ENCODE results near the gene TTLL1. TPM values are rescaled to one million over a fixed set of nuclear protein-coding genes. Genes with fewer than 3 reads are reported as not detected.

TTLL1 gene
- total and polyA plus RNA-seq, 4 donors = 0.50 to 2.2 (median 1.1) TPM

GRCh38 chr22:43135565-43135964 lies 46.4 kb upstream of the TTLL1 start:
- Histone ChIP-seq H3K27ac (ENCODE audit: low read depth in 1 of 2, low read length in 2 of 2) (no peak overlapping the region), H3K4me1 (ENCODE audit: control insufficient read depth in 4 of 4, insufficient read depth in 4 of 4, low read length in 3 of 4) (no peaks in the 10 kb centered on the region), H3K36me3 (ENCODE audit: control insufficient read depth in 4 of 4, insufficient read depth in 3 of 4, low read depth in 1 of 4, low read length in 3 of 4) (peaks cover 3 to 53% (median 10%) of the 10 kb centered on the region in 4 donors), H3K4me3 (ENCODE audit: low read depth in 1 of 3, low read length in 3 of 3) (no peak overlapping the region), H3K9ac (ENCODE audit: low read depth in 1 of 2, low read length in 2 of 2) (no peak overlapping the region), H3K27me3 (ENCODE audit: control insufficient read depth in 4 of 4, insufficient read depth in 4 of 4, low read length in 3 of 4) (no peaks in the 10 kb centered on the region), H3K9me3 (ENCODE audit: control insufficient read depth in 4 of 4, low read length in 3 of 4) (no peaks in the 10 kb centered on the region)
- DNase-seq (ENCODE audit: low spot score) = no peak
- TF ChIP-seq HNF4G (IDR thresholded peaks at IDR 0.05) = no peak
- TF ChIP-seq MAX (IDR thresholded peaks at IDR 0.05) = no peak
- no peak for TF ChIP-seq RAD21 (IDR thresholded peaks at IDR 0.05)
- no peak for TF ChIP-seq FOXA2 (IDR thresholded peaks at IDR 0.05)
- no peak for TF ChIP-seq REST (IDR thresholded peaks at IDR 0.05)
- TF ChIP-seq ZBTB33 (IDR thresholded peaks at IDR 0.05) = no peak
- 96% methylated on average over 5 of the region's 5 CpGs for WGBS

DNA sequence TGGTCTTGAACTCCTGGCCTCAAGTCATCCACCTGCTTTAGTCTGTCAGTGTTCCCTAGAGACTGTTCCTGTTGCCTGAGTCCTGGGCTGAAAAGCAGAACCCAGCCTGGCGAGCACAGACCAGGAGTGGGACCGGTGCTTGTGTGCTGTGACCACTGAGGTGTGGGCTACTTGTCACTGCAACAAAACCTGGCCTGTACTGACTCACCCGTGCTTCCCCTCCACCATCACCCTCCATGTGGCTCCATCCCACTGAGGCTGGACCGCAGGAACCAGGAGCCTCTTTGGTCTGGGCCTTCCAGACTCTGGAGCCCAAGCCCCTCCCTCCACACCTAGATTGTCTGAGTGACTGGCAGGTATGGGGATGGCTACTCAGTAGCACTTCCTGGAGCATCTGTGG lies 45.4 kb upstream of the TTLL1 start:
- Histone ChIP-seq H3K27ac (ENCODE audit: low read depth in 1 of 2, low read length in 2 of 2) (no peak overlapping the region), H3K4me3 (ENCODE audit: low read depth in 1 of 3, low read length in 3 of 3) (no peak overlapping the region), H3K27me3 (ENCODE audit: control insufficient read depth in 4 of 4, insufficient read depth in 4 of 4, low read length in 3 of 4) (no peaks in the 10 kb centered on the region), H3K4me1 (ENCODE audit: control insufficient read depth in 4 of 4, insufficient read depth in 4 of 4, low read length in 3 of 4) (no peaks in the 10 kb centered on the region), H3K9me3 (ENCODE audit: control insufficient read depth in 4 of 4, low read length in 3 of 4) (no peaks in the 10 kb centered on the region), H3K36me3 (ENCODE audit: control insufficient read depth in 4 of 4, insufficient read depth in 3 of 4, low read depth in 1 of 4, low read length in 3 of 4) (peaks cover 3 to 49% (median 5%) of the 10 kb centered on the region in 4 donors), H3K9ac (ENCODE audit: low read depth in 1 of 2, low read length in 2 of 2) (no peak overlapping the region)
- 99% methylated on average over 4 of the region's 4 CpGs for WGBS
- TF ChIP-seq MAX (IDR thresholded peaks at IDR 0.05) = no peak
- no peak for TF ChIP-seq TAF1 (conservative IDR thresholded peaks at IDR 0.05)
- no peak for TF ChIP-seq JUND (IDR thresholded peaks at IDR 0.05)
- no peak for TF ChIP-seq HNF4A (conservative IDR thresholded peaks at IDR 0.05)
- TF ChIP-seq HNF4G (IDR thresholded peaks at IDR 0.05) = no peak
- TF ChIP-seq SP1 (IDR thresholded peaks at IDR 0.05) = no peak
- no peak for TF ChIP-seq EGR1 (IDR thresholded peaks at IDR 0.05; ENCODE audit: low read depth in 2 of 2)
- no peak for TF ChIP-seq YY1 (IDR thresholded peaks at IDR 0.05)
- TF ChIP-seq REST (IDR thresholded peaks at IDR 0.05) = no peak
- TF ChIP-seq ZBTB33 (IDR thresholded peaks at IDR 0.05) = no peak
- no peak for TF ChIP-seq NR2F2 (IDR thresholded peaks at IDR 0.05)
- TF ChIP-seq, protein P1, sequence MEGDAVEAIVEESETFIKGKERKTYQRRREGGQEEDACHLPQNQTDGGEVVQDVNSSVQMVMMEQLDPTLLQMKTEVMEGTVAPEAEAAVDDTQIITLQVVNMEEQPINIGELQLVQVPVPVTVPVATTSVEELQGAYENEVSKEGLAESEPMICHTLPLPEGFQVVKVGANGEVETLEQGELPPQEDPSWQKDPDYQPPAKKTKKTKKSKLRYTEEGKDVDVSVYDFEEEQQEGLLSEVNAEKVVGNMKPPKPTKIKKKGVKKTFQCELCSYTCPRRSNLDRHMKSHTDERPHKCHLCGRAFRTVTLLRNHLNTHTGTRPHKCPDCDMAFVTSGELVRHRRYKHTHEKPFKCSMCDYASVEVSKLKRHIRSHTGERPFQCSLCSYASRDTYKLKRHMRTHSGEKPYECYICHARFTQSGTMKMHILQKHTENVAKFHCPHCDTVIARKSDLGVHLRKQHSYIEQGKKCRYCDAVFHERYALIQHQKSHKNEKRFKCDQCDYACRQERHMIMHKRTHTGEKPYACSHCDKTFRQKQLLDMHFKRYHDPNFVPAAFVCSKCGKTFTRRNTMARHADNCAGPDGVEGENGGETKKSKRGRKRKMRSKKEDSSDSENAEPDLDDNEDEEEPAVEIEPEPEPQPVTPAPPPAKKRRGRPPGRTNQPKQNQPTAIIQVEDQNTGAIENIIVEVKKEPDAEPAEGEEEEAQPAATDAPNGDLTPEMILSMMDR (IDR thresholded peaks at IDR 0.05; ENCODE audit: low read depth, low read length, missing input control) = no peak
- TF ChIP-seq GABPA (IDR thresholded peaks at IDR 0.05 in 1 of 2, conservative IDR thresholded peaks at IDR 0.05 in 1 of 2) = no peak
- no peak for TF ChIP-seq RAD21 (IDR thresholded peaks at IDR 0.05)
- no peak for TF ChIP-seq RXRA (IDR thresholded peaks at IDR 0.05)
- TF ChIP-seq, protein P2, sequence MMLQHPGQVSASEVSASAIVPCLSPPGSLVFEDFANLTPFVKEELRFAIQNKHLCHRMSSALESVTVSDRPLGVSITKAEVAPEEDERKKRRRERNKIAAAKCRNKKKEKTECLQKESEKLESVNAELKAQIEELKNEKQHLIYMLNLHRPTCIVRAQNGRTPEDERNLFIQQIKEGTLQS (IDR thresholded peaks at IDR 0.05) = no peak
- no peak for TF ChIP-seq FOXA1 (IDR thresholded peaks at IDR 0.05)
- no peak for TF ChIP-seq FOXA2 (IDR thresholded peaks at IDR 0.05)
- DNase-seq (ENCODE audit: low spot score) = no peak

Measured in liver (tissue), 9 donors.